ENCODE results near the gene AP2B1.
A peak's percentile ranks its signal among the peaks of the same experiment; 100 is the strongest.
"Not testable (repeated sequence)": the region's sequence is repeated elsewhere in the genome, so short reads cannot be mapped to it uniquely, and the experiment has no call there.

AP2B1 gene

GRCh38 chr17:35587074-35587961, at the start of gene AP2B1:
Gene AP2B1, plus strand, starts transcription at chr17:35587322. Its CDS starts 6,709 bp downstream, at chr17:35594031.
- peak; percentile 94 for DNase-seq

- no peak for DNase-seq
Observed at GRCh38 chr17:35537601-35538141, 49.5 kb upstream of the AP2B1 start, which contains the start of gene SLFN12L. Gene SLFN12L, minus strand, starts transcription at chr17:35537678. Its CDS starts 15,314 bp downstream, at chr17:35522364.

GRCh38 chr17:35539659-35540026, 47.5 kb upstream of the AP2B1 start:
- no peak for DNase-seq

- DNase-seq: no peak
Observed at GRCh38 chr17:35540589-35541404, 46.3 kb upstream of the AP2B1 start.

GRCh38 chr17:35541434-35541833, 45.7 kb upstream of the AP2B1 start:
- DNase-seq: no peak

- no peak for DNase-seq
Observed at GRCh38 chr17:35542990-35543389, 44.1 kb upstream of the AP2B1 start.

GRCh38 chr17:35543856-35544255, 43.3 kb upstream of the AP2B1 start:
- DNase-seq: no peak

- DNase-seq: no peak
Observed at GRCh38 chr17:35545150-35545549, 42.0 kb upstream of the AP2B1 start.

- DNase-seq: no peak
Observed at GRCh38 chr17:35546487-35546886, 40.6 kb upstream of the AP2B1 start.

- no peak for DNase-seq
Observed at GRCh38 chr17:35548208-35548810, 38.8 kb upstream of the AP2B1 start.

GRCh38 chr17:35548978-35549377, 38.1 kb upstream of the AP2B1 start:
- DNase-seq: no peak

GRCh38 chr17:35553310-35553709, 33.8 kb upstream of the AP2B1 start:
- no peak for DNase-seq

- DNase-seq: no peak
Observed at GRCh38 chr17:35554668-35555067, 32.5 kb upstream of the AP2B1 start.

GRCh38 chr17:35555691-35556090, 31.4 kb upstream of the AP2B1 start:
- no peak for DNase-seq

GRCh38 chr17:35557353-35557752, 29.8 kb upstream of the AP2B1 start:
- no peak for DNase-seq

GRCh38 chr17:35559495-35560210, 27.5 kb upstream of the AP2B1 start:
- no peak for DNase-seq

- DNase-seq: no peak
Observed at GRCh38 chr17:35560703-35561102, 26.4 kb upstream of the AP2B1 start, which contains the start of gene SLFN14. Gene SLFN14, minus strand, starts transcription at chr17:35560819. Its CDS starts 2,757 bp downstream, at chr17:35558062.

GRCh38 chr17:35563181-35563580, 23.9 kb upstream of the AP2B1 start:
- not testable (repeated sequence) for DNase-seq

- DNase-seq: no peak
Observed at GRCh38 chr17:35566968-35567367, 20.2 kb upstream of the AP2B1 start.

GRCh38 chr17:35568561-35568960, 18.6 kb upstream of the AP2B1 start:
- no peak for DNase-seq

- no peak for DNase-seq
Observed at GRCh38 chr17:35569405-35569804, 17.7 kb upstream of the AP2B1 start.

- DNase-seq: no peak
Observed at GRCh38 chr17:35575759-35576158, 11.4 kb upstream of the AP2B1 start.

Measured in NCI-H345 (cell line).